Bronchus fibroblast of lung (primary cell): ENCODE measurements around the gene ZC3H4. TPM values are rescaled to one million over a fixed set of nuclear protein-coding genes. Genes with fewer than 3 reads are reported as not detected.

Source experiments
- total RNA-seq: library from RNA; depleted of rRNA; stranded (reverse); fragments of >200 nt; gene quantifications from 2 replicates; pipeline ENCODE4 v1.2.3, GENCODE V29; 2015

ZC3H4 gene
- total RNA-seq, result 26.3 and 28.7 TPM in 2 replicates

DNA sequence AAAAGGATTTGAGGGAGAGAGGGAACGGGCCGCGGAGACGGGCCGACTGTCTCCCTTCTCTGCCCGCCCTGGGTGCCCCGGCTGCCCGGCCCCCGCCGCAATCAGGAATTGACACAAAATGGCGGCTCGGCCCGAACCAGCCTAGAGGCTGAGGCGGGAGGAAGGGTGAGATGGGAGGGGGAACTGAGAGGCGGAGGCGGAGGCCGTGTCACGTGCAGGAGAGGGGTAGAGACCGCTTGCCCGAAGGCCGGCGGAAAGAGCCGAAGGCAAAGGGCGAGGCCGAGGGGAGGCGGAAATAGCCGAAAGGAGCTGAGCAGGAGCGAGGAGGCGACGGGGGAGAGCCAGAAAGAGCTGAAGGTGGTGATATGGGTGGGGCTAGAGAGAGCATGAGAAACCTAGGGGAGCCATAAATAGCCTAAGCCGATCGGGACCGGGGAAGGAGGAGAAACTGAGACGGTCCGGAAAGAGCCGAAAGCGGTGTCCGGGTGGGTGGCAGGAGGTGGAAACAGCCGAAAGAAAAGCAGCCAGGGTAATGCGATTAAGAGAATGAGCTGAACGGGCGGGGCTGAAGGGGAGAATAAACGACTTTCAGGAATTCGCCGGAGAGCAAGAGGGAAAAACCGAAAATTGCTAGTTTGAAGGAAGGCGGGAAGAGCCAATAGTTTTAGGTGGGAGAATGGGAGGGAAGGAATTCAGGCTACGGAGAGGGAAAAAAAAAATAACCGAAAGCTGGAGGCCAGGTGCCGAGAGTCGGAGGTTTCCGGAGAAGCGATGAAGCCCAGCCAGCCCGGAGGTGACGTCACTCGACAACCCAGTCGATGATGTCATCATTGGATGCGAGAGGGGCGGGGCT is at the start of gene ZC3H4:
Gene ZC3H4 (minus strand): TSS at position 780 of the 853 bp plus-strand sequence. CDS start 1,192 bp downstream, outside the sequence.

DNA sequence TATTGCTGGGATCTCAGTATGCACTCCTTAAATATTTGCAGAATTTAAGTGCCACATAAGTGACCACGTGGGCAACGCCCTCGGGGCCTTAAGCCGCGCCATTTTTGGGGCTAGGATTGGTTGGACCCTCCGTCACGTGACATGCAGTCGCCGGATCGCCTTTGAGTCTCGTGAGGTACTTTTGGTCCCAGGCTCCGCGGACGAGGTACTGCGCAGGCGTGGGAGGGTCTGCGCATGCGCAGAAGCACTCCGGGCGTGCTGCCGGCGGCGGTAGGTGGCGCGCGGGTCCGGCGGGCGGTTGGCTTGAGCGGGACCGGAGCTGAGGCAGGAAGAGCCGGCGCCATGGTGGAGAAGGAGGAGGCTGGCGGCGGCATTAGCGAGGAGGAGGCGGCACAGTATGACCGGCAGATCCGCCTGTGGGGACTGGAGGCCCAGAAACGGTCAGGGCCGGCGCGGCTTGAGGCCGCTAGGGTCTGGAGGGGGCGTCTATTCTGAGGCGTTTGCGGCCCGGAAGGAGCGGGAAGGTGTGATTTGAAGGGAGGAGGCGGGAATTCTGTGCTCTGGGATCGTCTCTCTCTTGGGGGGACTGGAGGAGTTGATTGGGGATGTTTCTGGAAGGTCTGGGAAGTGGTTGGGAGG is 17.1 kb upstream of the ZC3H4 start, which contains the start of gene SAE1:
Gene SAE1 (plus strand): TSS at position 247 of the 639 bp plus-strand sequence. CDS start 96 bp downstream, at position 343.

DNA sequence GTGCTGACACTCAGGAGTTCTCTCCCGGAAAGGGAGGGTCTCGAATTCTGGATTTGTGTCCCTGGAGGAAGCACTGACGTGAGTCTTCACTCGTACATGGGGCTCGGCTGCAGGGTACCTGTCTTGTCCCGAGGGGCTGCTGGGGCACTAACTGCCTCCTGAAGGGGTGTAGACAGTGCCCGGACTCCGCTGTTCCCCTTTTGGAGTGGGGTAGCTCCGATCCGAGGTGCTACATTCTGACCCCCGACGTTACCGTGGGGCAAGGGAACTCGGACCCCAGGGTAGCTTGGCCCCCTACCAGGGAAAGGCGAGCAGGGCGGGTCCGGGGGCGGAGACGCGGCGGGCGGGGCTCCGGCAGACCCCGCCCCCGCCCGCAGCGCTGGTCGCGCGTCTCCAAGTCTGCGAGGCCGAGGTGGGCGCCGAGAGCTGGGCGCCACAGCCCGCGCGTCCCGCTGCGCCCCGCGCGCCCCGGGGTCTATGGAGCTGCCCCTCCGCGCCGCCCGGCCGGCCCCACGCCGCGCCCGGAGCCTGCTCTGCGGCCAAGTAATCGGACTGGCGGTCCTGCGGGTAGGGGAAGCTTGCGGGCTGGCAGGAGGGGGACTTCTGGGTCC is 94.0 kb downstream of the ZC3H4 start, which contains the start of gene NPAS1:
Gene NPAS1 (plus strand): TSS at position 407 of the 611 bp plus-strand sequence. CDS start 1,211 bp downstream, outside the sequence.

Other genes with a start within 250 kb of the ZC3H4 start
- gene NPAS1, start 93.9 kb downstream of the ZC3H4 start, total RNA-seq, result 0.15 and 0.34 TPM in 2 replicates
- 49.4 and 58.7 TPM in 2 replicates for gene TMEM160, start 65.2 kb downstream of the ZC3H4 start, total RNA-seq
- 176 and 203 TPM in 2 replicates for gene SAE1, start 17.1 kb upstream of the ZC3H4 start, total RNA-seq
- gene BBC3, start 117.4 kb upstream of the ZC3H4 start, total RNA-seq, result 14.7 and 16.8 TPM in 2 replicates
- gene CCDC9, start 142.7 kb upstream of the ZC3H4 start, total RNA-seq, result 13.6 and 15.3 TPM in 2 replicates
- gene INAFM1, start 161.1 kb upstream of the ZC3H4 start, total RNA-seq, result 7.1 and 10.4 TPM in 2 replicates
- 0.15 and 0.17 TPM in 2 replicates for gene C5AR1, start 196.1 kb upstream of the ZC3H4 start, total RNA-seq
- 0.30 TPM in 1 of 2 replicates, not detected in the other for gene C5AR2, start 218.4 kb upstream of the ZC3H4 start, total RNA-seq
- gene DHX34, start 235.5 kb upstream of the ZC3H4 start, total RNA-seq, result 12.4 and 13.7 TPM in 2 replicates